Measurements from ENCODE around the gene DPP6.

GRCh38 chr7:154375956-154376355, 323.8 kb downstream of the DPP6 start:
- TF ChIP-seq CTCF (IDR thresholded peaks at IDR 0.05 in 8 of 11, conservative IDR thresholded peaks at IDR 0.05 in 3 of 11) = no peak
- TF ChIP-seq POLR2A (IDR thresholded peaks at IDR 0.05) = no peak
